GM21737 (cell line): ENCODE data around the gene PTPRN2.
"Not testable (repeated sequence)": the region's sequence is repeated elsewhere in the genome, so short reads cannot be mapped to it uniquely, and the experiment has no call there.

Source experiments
- ATAC-seq: cut with Tn5 transposase; IDR thresholded peaks from one replicate; pipeline ENCODE4 v1.9.1; 2021; ENCODE audit warnings: mild to moderate bottlenecking, moderate library complexity; ENCODE audit not compliant: unreplicated experiment

Gene PTPRN2

DNA sequence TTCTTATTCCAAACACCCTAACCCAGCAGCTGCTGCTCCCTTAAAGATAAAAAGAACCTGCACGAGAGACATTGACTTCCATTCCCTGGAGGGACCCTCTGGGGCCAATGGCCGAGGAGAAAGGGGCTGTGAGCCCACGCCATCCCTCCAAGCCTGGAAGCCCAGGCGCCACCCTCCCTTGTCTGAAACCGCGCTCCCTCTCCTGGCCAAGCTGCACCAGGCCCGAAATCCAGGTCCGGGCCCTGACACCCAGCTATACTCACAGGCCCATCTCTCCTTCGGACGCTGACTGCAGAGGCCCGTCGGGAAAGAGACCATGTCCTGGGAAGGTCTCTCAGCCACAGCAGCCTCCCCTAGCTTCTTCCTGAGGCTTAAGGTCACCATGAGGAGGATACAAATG is 196.5 kb downstream of the PTPRN2 start:
- ATAC-seq: no peak

DNA sequence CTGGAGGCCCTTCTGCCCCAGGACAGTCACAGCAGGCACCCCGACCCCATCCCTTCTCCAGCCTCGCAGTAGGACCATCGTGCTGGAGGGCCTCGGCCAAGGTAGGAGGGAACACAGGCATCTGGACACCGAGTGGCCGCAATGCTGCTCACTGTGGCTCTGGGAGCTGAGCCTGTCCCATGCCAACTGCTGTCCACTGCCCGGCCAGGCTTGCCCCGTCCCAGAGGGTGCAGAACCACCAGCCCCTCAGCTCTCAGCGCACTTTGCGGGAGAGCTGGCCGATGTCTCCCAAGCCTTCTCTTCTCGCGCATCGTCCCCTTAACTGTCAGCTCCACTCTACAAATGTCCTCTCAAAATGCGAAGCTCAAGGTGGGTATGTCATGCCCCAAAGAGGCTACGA is 197.2 kb downstream of the PTPRN2 start:
- ATAC-seq: no peak

GRCh38 chr7:158389514-158390425 is 197.9 kb downstream of the PTPRN2 start:
- ATAC-seq: no peak

- no peak for ATAC-seq
Observed at GRCh38 chr7:158388928-158389327, 198.7 kb downstream of the PTPRN2 start.

GRCh38 chr7:158388072-158388471 is 199.6 kb downstream of the PTPRN2 start:
- ATAC-seq: no peak

- no peak for ATAC-seq
Observed at GRCh38 chr7:158387546-158387891, 200.1 kb downstream of the PTPRN2 start.

GRCh38 chr7:158386866-158387545 is 200.6 kb downstream of the PTPRN2 start:
- ATAC-seq: no peak

- no peak for ATAC-seq
Observed at GRCh38 chr7:158386355-158386618, 201.3 kb downstream of the PTPRN2 start.

- not testable (repeated sequence) for ATAC-seq
Observed at GRCh38 chr7:158385496-158386354, 201.9 kb downstream of the PTPRN2 start.

DNA sequence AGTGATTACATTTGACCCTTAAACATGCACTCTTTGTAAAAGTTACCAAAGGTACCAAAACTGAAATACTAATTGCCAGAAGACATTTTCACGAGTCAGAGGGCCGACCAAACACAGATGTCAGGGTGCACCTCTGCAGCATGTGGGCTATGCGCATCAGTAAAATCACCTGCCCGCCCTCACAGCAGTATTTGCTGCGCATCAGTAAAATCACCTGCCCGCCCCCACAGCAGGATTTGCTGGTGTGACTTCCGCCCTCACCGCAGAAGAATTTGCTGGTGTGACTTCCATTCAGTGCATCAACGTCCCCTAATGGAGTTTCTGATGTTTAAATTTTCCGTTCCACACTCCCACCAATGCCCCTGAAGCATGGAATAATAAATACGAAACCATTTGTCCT is 202.9 kb downstream of the PTPRN2 start:
- no peak for ATAC-seq

GRCh38 chr7:158383665-158384064 is 204.0 kb downstream of the PTPRN2 start:
- ATAC-seq: no peak

- no peak for ATAC-seq
Observed at GRCh38 chr7:158382363-158383254, 205.0 kb downstream of the PTPRN2 start.

DNA sequence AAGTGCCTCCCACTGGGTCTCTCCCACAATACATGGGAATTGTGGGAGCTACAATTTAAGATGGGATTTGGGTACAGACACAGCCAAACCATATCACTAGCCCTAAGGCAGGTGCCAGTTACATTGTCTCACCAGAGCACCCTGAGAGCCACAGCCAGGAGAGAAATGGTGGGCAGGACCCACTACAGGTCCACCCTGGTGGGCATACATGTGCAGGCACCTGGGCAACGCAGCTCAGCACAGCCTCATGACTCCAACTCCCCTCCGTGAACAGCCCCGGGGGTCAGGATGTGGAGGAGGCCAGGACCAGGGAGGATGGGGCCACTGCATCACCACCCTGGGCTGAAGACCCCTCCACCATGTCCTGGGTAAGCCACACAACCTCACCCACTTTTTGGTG is 205.7 kb downstream of the PTPRN2 start:
- ATAC-seq: no peak

- no peak for ATAC-seq
Observed at GRCh38 chr7:158378978-158379377, 208.6 kb downstream of the PTPRN2 start.

GRCh38 chr7:158377800-158378623 is 209.6 kb downstream of the PTPRN2 start:
- ATAC-seq: no peak

- ATAC-seq: not testable (repeated sequence)
Observed at GRCh38 chr7:158376839-158377186, 210.8 kb downstream of the PTPRN2 start.

DNA sequence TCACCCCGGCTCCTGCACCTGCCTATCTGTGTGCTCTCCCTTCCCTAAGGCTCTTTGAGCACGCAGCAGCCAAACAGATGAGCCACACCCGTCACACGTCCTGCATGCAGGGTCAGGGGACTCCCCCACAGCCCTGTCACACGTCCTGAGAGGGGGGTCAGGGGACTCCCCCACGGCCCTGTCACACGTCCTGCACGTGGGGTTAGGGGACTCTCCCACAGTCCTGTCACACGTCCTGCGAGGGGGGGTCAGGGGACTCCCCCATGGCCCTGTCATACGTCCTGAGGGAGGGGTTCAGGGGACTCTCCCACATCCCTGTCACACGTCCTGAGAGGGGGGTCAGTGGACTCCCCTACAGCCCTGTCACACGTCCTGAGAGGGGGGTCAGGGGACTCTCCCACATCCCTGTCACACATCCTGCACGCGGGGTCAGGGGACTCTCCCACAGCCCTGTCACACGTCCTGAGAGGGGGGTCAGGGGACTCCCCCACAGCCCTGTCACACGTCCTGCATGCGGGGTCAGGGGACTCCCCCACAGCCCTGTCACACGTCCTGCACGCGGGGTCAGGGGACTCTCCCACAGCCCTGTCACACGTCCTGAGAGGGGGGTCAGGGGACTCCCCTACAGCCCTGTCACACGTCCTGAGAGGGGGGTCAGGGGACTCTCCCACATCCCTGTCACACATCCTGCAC is 211.3 kb downstream of the PTPRN2 start:
- ATAC-seq: not testable (repeated sequence)

- no peak for ATAC-seq
Observed at GRCh38 chr7:158375034-158375433, 212.6 kb downstream of the PTPRN2 start.

- ATAC-seq: no peak
Observed at GRCh38 chr7:158374586-158374985, 213.0 kb downstream of the PTPRN2 start.
